DND-41 (cell line): ENCODE measurements around the gene GJA5.

Experiments
- ATAC-seq: fragments of 200-7000 bp; cut with Tn5 transposase; 3 replicates; pipeline ENCODE4 v1.9.1; 2021; ENCODE audit warnings: low read depth; ENCODE audit not compliant: insufficient read depth
- DNase-seq: peaks from one replicate; pipeline ENCODE4 v3.0.0-alpha.2; 2020
- H2AFZ ChIP-seq: 2 replicates; pipeline ENCODE4 v1.6.0; 2012; ENCODE audit warnings: low read depth, low read length
- H3K27ac ChIP-seq: 2 replicates; pipeline ENCODE4 v1.5.1; 2012; ENCODE audit warnings: low read length, inconsistent platforms
- H3K27me3 ChIP-seq: fragments of 200-600 bp; sonication (generic); 2 replicates; pipeline ENCODE4 v1.6.0; 2012; ENCODE audit warnings: low read length, mild to moderate bottlenecking, inconsistent platforms; ENCODE audit not compliant: insufficient read depth, poor library complexity
- H3K36me3 ChIP-seq: 2 replicates; pipeline ENCODE4 v1.5.1; 2012; ENCODE audit warnings: low read length, inconsistent platforms; ENCODE audit not compliant: insufficient read depth
- H3K4me1 ChIP-seq: 2 replicates; pipeline ENCODE4 v1.5.1; 2012; ENCODE audit warnings: mild to moderate bottlenecking, low read length; ENCODE audit not compliant: insufficient read depth
- H3K4me2 ChIP-seq: 2 replicates; pipeline ENCODE4 v1.6.0; 2012; ENCODE audit warnings: mild to moderate bottlenecking, moderate library complexity, low read length, inconsistent platforms; ENCODE audit not compliant: insufficient read depth
- H3K4me3 ChIP-seq, 2 experiments: fragments of 200-600 bp in 1 of 2; shearing (Covaris generic) in 1 of 2; 2 replicates each; pipeline ENCODE4 v1.5.1; 2012 to 2016; ENCODE audit warnings: inconsistent platforms in 2 of 2, low read length in 2 of 2, mild to moderate bottlenecking in 2 of 2, low read depth in 1 of 2, moderate library complexity in 1 of 2
- H3K79me2 ChIP-seq: 2 replicates; pipeline ENCODE4 v1.6.0; 2012; ENCODE audit warnings: low read length, inconsistent platforms; ENCODE audit not compliant: insufficient read depth
- H3K9ac ChIP-seq: 2 replicates; pipeline ENCODE4 v1.6.0; 2012; ENCODE audit warnings: low read depth, mild to moderate bottlenecking, inconsistent platforms, low read length, moderate library complexity
- H3K9me3 ChIP-seq: 2 replicates; pipeline ENCODE4 v1.5.1; 2012; ENCODE audit warnings: low read length, moderate library complexity, mild to moderate bottlenecking, inconsistent platforms; ENCODE audit not compliant: insufficient read depth, severe bottlenecking
- H4K20me1 ChIP-seq: 2 replicates; pipeline ENCODE4 v1.6.0; 2012; ENCODE audit warnings: low read length; ENCODE audit not compliant: insufficient read depth
- CTCF ChIP-seq: IDR thresholded peaks from 2 replicates; pipeline ENCODE4 v1.5.1; 2012; ENCODE audit warnings: borderline replicate concordance, low read length, moderate library complexity, mild to moderate bottlenecking; ENCODE audit not compliant: poor library complexity, severe bottlenecking; ENCODE audit errors: extremely low read depth
- EZH2 ChIP-seq: IDR thresholded peaks from 3 replicates; pipeline ENCODE4 v1.6.1; 2012; ENCODE audit warnings: borderline replicate concordance, low read depth, mild to moderate bottlenecking, moderate library complexity, low read length, inconsistent platforms; ENCODE audit not compliant: severe bottlenecking

GJA5 gene

GRCh38 chr1:147786536-147786935 is 26.1 kb upstream of the GJA5 start:
- Histone ChIP-seq H3K9me3 (no peaks in the 10 kb centered on the region), H2AFZ (no peak overlapping the region), H3K9ac (no peak overlapping the region), H3K4me2 (no peak overlapping the region), H4K20me1 (no peaks in the 10 kb centered on the region), H3K36me3 (no peaks in the 10 kb centered on the region), H3K79me2 (no peaks in the 10 kb centered on the region), H3K4me3 (no peak overlapping the region), H3K4me1 (no peaks in the 10 kb centered on the region), H3K27me3 (peaks cover 6% of the 10 kb centered on the region), H3K27ac (no peak overlapping the region)
- DNase-seq (no peak), ATAC-seq (no peak)
- TF ChIP-seq CTCF (no peak), EZH2 (no peak)

- H3K4me2 ChIP-seq, result no peak overlapping the region
- no peaks in the 10 kb centered on the region for H3K36me3 ChIP-seq
- DNase-seq, result no peak
- H3K27me3 ChIP-seq, result peaks cover 6% of the 10 kb centered on the region
- ATAC-seq, result no peak
- no peaks in the 10 kb centered on the region for H3K9me3 ChIP-seq
- TF ChIP-seq EZH2, result no peak
- no peak for TF ChIP-seq CTCF
- H2AFZ ChIP-seq, result no peak overlapping the region
- H3K4me3 ChIP-seq, result no peak overlapping the region
- H4K20me1 ChIP-seq, result no peaks in the 10 kb centered on the region
- no peaks in the 10 kb centered on the region for H3K4me1 ChIP-seq
- no peak overlapping the region for H3K9ac ChIP-seq
- H3K27ac ChIP-seq, result no peak overlapping the region
- no peaks in the 10 kb centered on the region for H3K79me2 ChIP-seq
Measured at GRCh38 chr1:147785794-147786506, 25.5 kb upstream of the GJA5 start.

- peaks cover 6% of the 10 kb centered on the region for H3K27me3 ChIP-seq
- H3K9ac ChIP-seq, result no peak overlapping the region
- ATAC-seq (no peak), DNase-seq (no peak)
- H3K27ac ChIP-seq, result no peak overlapping the region
- H3K4me2 ChIP-seq, result no peak overlapping the region
- no peaks in the 10 kb centered on the region for H3K9me3 ChIP-seq
- H2AFZ ChIP-seq, result no peak overlapping the region
- TF ChIP-seq CTCF, result no peak
- no peak for TF ChIP-seq EZH2
- H3K4me1 ChIP-seq, result no peaks in the 10 kb centered on the region
- H3K36me3 ChIP-seq, result no peaks in the 10 kb centered on the region
- no peak overlapping the region for H3K4me3 ChIP-seq
- H4K20me1 ChIP-seq, result no peaks in the 10 kb centered on the region
- no peaks in the 10 kb centered on the region for H3K79me2 ChIP-seq
Measured at GRCh38 chr1:147784941-147785340, 24.5 kb upstream of the GJA5 start.
